ENCODE measurements around the gene SLC25A14.

The SLC25A14 gene

DNA sequence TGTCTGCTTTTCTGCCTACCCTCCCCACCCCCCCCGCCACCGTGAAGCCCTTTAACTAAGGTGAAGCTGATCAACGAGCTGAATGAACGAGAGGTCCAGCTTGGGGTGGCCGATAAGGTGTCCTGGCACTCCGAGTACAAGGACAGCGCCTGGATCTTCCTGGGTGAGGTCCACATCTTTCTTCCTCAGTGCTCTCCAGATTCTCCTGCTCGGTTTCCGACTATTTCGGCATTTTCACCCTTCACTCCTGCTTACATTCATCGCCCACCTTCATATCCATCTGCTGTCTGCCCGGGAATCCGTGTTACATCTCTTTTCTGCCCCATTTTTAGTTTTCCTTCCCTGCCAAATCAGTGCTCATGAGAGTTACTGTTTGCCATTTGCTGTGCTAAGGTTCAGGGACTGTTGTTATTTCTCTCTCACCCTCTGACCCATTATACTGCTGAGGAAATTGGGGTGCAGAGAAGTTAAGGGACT, 62.5 kb downstream of the SLC25A14 start:
- no peak for DNase-seq (ENCODE audit: low read depth)

DNA sequence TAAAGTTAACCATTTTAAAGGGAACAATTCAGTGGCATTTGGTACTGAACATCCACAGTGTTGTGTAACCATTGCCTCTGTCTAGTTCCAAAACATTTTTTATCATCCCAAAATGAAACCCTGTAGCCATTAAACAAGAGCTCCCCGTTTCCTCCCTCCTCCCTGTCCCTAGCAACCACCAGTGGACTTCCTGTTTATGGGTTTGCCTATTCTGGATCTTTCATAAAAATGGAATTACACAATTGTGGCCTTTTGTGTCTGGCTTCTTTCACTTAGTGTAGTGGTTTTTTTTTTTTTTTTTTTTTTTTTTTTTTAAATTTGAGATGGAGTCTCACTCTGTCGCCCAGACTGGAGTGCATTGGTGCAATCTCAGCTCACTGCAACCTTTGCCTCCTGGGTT, 73.7 kb downstream of the SLC25A14 start:
- peak; percentile 7 for DNase-seq (ENCODE audit: low read depth)
- TF ChIP-seq, protein P1, sequence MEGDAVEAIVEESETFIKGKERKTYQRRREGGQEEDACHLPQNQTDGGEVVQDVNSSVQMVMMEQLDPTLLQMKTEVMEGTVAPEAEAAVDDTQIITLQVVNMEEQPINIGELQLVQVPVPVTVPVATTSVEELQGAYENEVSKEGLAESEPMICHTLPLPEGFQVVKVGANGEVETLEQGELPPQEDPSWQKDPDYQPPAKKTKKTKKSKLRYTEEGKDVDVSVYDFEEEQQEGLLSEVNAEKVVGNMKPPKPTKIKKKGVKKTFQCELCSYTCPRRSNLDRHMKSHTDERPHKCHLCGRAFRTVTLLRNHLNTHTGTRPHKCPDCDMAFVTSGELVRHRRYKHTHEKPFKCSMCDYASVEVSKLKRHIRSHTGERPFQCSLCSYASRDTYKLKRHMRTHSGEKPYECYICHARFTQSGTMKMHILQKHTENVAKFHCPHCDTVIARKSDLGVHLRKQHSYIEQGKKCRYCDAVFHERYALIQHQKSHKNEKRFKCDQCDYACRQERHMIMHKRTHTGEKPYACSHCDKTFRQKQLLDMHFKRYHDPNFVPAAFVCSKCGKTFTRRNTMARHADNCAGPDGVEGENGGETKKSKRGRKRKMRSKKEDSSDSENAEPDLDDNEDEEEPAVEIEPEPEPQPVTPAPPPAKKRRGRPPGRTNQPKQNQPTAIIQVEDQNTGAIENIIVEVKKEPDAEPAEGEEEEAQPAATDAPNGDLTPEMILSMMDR (conservative IDR thresholded peaks at IDR 0.05; ENCODE audit: low read depth, low read length), result no peak
- no peak overlapping the region for H3K4me3 ChIP-seq (ENCODE audit: low read depth, low read length)

More for the DNA sequence above, 62.5 kb downstream of the SLC25A14 start:
- TF ChIP-seq, protein P1 (conservative IDR thresholded peaks at IDR 0.05; ENCODE audit: low read depth, low read length), result no peak
- peak overlapping the region; percentile 78 for H3K4me3 ChIP-seq (ENCODE audit: low read depth, low read length)

DNA sequence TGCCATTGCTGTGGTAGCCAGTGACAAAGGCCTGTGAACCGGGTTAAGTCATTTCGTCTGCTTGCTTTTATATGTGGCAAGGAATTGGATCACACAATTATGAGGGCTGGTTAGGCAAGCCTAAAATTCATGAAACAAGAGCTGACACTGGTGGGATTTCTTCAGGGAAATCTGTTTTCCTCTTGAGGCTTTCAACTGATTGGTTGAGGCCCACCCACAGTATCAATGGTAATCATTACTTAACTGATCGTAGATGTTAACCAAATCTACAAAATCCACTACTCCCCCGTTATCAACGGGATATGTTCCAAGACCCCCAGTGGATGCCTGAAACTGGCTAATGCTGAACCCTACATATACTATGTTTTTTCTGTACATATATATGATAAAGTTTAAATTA, 75.1 kb downstream of the SLC25A14 start:
- no peak for DNase-seq (ENCODE audit: low read depth)
- H3K4me3 ChIP-seq (ENCODE audit: low read depth, low read length), result no peak overlapping the region
- TF ChIP-seq, protein P1 (conservative IDR thresholded peaks at IDR 0.05; ENCODE audit: low read depth, low read length), result no peak

DNA sequence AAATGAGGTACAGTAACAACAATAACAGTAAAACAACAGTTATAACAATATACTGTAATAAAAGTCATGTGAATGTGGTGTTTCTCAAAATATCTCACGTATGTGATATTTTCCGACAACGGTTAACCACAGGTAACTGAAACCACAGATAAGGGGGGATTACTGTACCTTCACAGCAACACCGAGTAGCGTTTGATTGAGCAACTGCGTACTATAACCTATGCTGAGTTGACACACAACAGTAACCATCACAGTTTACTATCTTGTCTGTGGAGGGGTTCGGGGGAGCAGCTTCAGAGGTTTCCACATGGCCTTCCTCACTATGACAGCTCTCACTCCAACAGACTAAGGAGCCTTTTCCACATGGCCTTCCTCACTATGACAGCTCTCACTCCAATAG, 75.5 kb downstream of the SLC25A14 start:
- no peak overlapping the region for H3K4me3 ChIP-seq (ENCODE audit: low read depth, low read length)
- no peak for DNase-seq (ENCODE audit: low read depth)
- TF ChIP-seq, protein P1 (conservative IDR thresholded peaks at IDR 0.05; ENCODE audit: low read depth, low read length), result no peak

DNA sequence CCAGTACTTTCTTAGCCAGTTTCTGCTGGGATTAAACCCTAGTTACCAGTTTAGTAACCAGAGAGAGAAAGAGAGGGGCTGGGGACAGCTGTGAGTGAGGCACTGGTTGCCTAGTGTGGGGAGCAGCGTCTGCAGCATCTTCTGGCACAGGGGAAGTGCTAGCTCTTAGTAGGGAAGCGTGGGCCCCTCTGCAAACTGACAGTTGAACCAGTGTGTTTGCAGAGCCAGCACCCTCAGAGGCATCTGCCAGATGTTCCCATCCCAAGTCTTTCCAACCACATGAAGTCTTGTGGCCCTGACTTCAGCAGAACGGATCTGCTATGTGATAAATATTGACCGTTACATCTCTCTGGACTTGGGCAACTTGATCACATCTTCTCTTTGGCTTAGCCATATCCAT, 77.1 kb downstream of the SLC25A14 start:
- TF ChIP-seq, protein P1 (conservative IDR thresholded peaks at IDR 0.05; ENCODE audit: low read depth, low read length), result no peak
- H3K4me3 ChIP-seq (ENCODE audit: low read depth, low read length), result no peak overlapping the region
- no peak for DNase-seq (ENCODE audit: low read depth)

DNA sequence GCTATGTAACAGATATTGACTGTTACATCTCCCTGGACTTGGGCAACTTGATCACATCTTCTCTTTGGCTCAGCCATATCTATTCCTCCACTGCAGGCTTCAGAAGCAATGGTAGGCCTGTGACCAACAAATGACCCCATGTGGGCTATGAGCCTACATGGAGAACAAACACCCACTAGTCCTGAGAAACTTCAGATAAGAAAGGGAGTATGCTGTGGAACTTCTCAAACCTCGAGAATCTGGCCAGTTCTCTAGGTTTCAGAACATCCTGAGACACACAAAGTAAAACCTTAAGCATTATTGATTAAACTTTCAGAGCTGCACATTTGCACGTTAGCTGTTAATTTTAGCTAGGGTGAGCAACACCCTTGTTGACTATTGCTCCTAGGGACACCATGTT, 78.3 kb downstream of the SLC25A14 start:
- no peak overlapping the region for H3K4me3 ChIP-seq (ENCODE audit: low read depth, low read length)
- TF ChIP-seq, protein P1 (conservative IDR thresholded peaks at IDR 0.05; ENCODE audit: low read depth, low read length), result no peak
- no peak for DNase-seq (ENCODE audit: low read depth)

DNA sequence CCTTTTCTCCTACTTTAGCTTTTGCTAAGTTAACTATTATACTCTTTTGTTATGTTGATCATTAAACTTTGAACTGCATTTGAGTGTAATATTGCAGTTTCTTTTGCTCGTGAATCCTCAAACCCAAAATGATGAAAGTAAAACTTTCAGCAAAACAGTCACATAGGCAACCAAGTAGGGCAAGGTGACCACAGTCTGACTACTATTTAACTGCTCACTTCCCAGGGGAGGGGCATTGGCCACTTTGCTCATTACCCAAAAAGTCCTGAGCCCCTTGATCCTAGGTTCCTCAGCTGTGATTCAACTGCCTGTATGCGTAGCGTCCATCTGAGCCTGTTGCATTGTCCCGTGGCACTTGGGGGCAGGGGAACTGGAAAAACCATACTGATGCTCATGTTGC, 79.0 kb downstream of the SLC25A14 start:
- DNase-seq (ENCODE audit: low read depth), result no peak
- H3K4me3 ChIP-seq (ENCODE audit: low read depth, low read length), result no peak overlapping the region
- TF ChIP-seq, protein P1 (conservative IDR thresholded peaks at IDR 0.05; ENCODE audit: low read depth, low read length), result no peak

All from choroid plexus epithelial cell (primary cell).